Immature natural killer cell (primary cell): ENCODE measurements around the gene PSRC1. TPM values are rescaled to one million over a fixed set of nuclear protein-coding genes. Genes with fewer than 3 reads are reported as not detected.
"Not testable (repeated sequence)": the region's sequence is repeated elsewhere in the genome, so short reads cannot be mapped to it uniquely, and the experiment has no call there.

Experiments
- DNase-seq, 3 donors: peaks; one replicate each; pipeline ENCODE4 v3.0.0; 2022; ENCODE audit warnings: mixed read lengths in 1 of 3
- H3K27ac Mint-ChIP-seq, 6 donors: one replicate each; pipeline ENCODE4 v1.8.0; 2020; ENCODE audit warnings: mixed read lengths in 6 of 6, mild to moderate bottlenecking in 5 of 6, inconsistent platforms in 4 of 6, moderate library complexity in 3 of 6
- H3K27me3 Mint-ChIP-seq, 3 donors: one replicate each; pipeline ENCODE4 v1.8.0; 2020 to 2021; ENCODE audit warnings: low read depth in 3 of 3, mild to moderate bottlenecking in 3 of 3, mixed read lengths in 3 of 3, moderate library complexity in 3 of 3, inconsistent platforms in 1 of 3
- H3K36me3 Mint-ChIP-seq, 3 donors: one replicate each; pipeline ENCODE4 v1.8.0; 2020; ENCODE audit warnings: mixed read lengths in 3 of 3, inconsistent platforms in 2 of 3, mild to moderate bottlenecking in 2 of 3
- H3K4me1 Mint-ChIP-seq, 2 donors: one replicate each; pipeline ENCODE4 v1.8.0; 2020; ENCODE audit warnings: inconsistent platforms in 2 of 2, mild to moderate bottlenecking in 2 of 2, mixed read lengths in 2 of 2, moderate library complexity in 1 of 2
- H3K4me3 Mint-ChIP-seq, 5 donors: one replicate each; pipeline ENCODE4 v1.8.0; 2020; ENCODE audit warnings: mild to moderate bottlenecking in 5 of 5, mixed read lengths in 5 of 5, inconsistent platforms in 3 of 5, moderate library complexity in 3 of 5
- H3K9me3 Mint-ChIP-seq, 6 donors: one replicate each; pipeline ENCODE4 v1.8.0; 2020; ENCODE audit warnings: mild to moderate bottlenecking in 6 of 6, mixed read lengths in 6 of 6, inconsistent platforms in 4 of 6, moderate library complexity in 3 of 6
- polyA plus RNA-seq, 3 donors: library from polyadenylated mRNA; unstranded; fragments of 300-500 nt; fragmentation: Illumina TruSeq; gene quantifications; one replicate each; pipeline ENCODE4 v1.2.3, GENCODE V29; 2021

PSRC1 gene
- polyA plus RNA-seq, 3 donors from 2014 or later: 0.69 to 0.87 TPM; not detected in 1

DNA sequence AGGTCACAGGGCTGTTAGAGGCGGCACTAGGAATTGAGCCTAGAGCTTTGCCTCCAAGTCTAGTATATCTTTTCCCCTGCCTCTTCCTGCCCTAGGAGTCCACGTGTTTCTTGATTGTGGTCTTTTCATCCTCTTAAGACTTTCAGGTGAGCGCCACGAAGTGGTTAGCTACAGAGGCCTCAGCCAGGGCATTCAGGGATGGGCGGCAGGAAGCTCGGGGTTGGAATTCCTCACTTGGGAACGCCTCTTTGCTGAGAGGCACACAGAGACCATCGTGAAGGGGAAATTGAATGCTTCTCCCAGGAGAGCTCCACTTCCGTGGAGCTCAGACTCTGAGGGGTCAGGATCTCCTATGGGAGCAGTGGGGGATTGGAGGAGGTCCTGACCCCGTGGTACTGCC lies 23.0 kb upstream of the PSRC1 start:
- not testable (repeated sequence) for H3K27ac Mint-ChIP-seq, H3K36me3 Mint-ChIP-seq, H3K4me1 Mint-ChIP-seq, H3K4me3 Mint-ChIP-seq, H3K27me3 Mint-ChIP-seq, H3K9me3 Mint-ChIP-seq, DNase-seq

GRCh38 chr1:109304226-109304920 lies 21.4 kb upstream of the PSRC1 start:
- no peaks in the 10 kb centered on the region for H3K36me3 Mint-ChIP-seq
- no peak overlapping the region for H3K4me3 Mint-ChIP-seq
- no peak overlapping the region for H3K27ac Mint-ChIP-seq

DNA sequence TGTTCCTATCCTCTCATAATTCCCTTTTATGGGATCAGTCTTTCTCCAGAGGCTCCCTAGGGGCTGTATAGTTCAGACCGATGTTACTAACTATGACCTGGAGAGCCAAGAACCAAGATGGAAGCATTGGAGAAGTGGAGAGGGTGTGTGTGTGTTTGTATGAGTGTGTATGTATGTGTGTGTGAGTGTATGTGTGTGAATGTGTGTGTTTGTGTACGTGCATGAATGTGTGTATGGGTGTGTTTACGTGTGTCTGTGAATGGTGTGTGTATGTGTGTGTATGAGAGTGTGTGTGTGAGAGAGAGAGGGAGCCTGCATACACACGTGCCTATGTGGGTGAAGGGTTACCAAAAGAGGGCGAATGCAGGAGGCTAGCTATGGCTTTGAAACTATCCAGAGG lies 18.9 kb upstream of the PSRC1 start:
- H3K4me3 Mint-ChIP-seq: no peak overlapping the region
- no peaks in the 10 kb centered on the region for H3K4me1 Mint-ChIP-seq
- H3K9me3 Mint-ChIP-seq: no peaks in the 10 kb centered on the region
- H3K27ac Mint-ChIP-seq: no peak overlapping the region
- H3K27me3 Mint-ChIP-seq: peaks cover 0 to 2% (median 0%) of the 10 kb centered on the region in 3 donors
- H3K36me3 Mint-ChIP-seq: no peaks in the 10 kb centered on the region
- no peak for DNase-seq

More at GRCh38 chr1:109304226-109304920, 21.4 kb upstream of the PSRC1 start:
- Mint-ChIP-seq H3K9me3 (no peaks in the 10 kb centered on the region), H3K27me3 (peaks cover 0 to 6% (median 2%) of the 10 kb centered on the region in 3 donors), H3K4me1 (no peaks in the 10 kb centered on the region)
- DNase-seq: no peak

DNA sequence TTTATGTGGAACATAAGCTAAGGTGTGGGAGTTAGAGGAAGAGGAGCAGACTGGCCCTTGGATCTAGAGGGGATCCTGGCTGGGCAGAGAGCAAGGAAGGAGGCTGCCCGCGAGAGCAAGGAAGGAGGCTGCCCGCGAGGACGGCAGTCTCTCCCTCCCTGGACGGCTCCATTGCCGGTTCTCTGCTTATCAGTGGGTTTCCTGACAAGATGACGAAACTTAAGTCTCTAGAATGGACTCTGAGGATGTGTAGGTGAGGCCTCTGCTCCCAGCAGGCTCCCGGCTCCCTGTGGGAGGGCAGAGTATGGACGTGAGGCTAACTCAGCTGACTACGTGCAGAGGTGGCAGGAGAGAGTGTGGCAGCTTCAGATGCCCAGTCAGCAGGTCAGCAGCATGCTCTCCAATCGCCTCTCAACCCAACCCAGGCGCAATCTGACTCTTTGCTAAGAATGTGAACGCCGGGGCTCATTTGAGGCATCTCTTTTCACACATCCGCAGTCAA lies 17.8 kb upstream of the PSRC1 start:
- no peak overlapping the region for H3K4me3 Mint-ChIP-seq
- DNase-seq: no peak
- peaks cover 0 to 2% (median 0%) of the 10 kb centered on the region in 3 donors for H3K27me3 Mint-ChIP-seq
- no peaks in the 10 kb centered on the region for H3K9me3 Mint-ChIP-seq
- H3K27ac Mint-ChIP-seq: no peak overlapping the region
- no peaks in the 10 kb centered on the region for H3K36me3 Mint-ChIP-seq
- no peaks in the 10 kb centered on the region for H3K4me1 Mint-ChIP-seq

DNA sequence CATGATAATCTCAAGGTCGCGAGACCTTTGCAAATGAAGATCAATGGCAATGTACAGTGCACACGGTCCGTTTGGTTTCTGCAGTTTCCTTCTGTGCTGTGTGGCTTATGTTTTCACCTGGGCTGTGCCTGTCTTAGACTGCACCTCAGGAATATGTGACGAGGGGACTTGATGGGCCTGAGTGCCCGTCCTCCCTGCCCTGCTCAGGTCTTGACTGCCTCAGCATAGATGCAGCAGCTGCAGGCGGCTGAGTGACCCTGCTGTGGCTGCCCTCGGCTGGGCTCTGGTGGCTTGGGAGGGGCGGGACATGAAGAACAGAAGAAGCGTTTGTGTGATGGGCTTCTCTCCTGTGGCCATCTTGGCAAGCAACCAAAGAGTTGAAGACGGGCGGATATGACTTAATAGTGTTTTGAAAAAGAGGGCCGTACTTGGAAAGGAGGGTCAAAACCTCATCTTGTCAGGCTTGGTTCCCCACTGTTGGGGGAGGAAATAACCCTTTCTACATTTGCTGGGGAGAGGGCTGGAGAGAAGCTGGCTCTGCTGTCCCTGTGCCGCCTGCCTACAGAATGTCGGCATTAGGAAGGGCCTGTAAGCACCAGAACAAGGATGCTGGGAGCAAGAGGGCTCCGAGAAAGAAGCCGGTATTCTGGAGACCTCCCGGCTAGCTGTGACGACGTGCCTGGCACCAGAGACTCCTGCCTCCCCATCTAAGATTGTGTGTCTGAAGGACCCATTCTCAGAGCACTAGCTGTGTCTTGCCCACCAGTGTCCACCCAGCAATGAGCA lies 16.8 kb upstream of the PSRC1 start:
- no peak for DNase-seq
- H3K4me3 Mint-ChIP-seq: no peak overlapping the region
- H3K27ac Mint-ChIP-seq: no peak overlapping the region
- no peaks in the 10 kb centered on the region for H3K4me1 Mint-ChIP-seq
- H3K9me3 Mint-ChIP-seq: no peaks in the 10 kb centered on the region
- peaks cover 0 to 2% (median 0%) of the 10 kb centered on the region in 3 donors for H3K27me3 Mint-ChIP-seq
- no peaks in the 10 kb centered on the region for H3K36me3 Mint-ChIP-seq

GRCh38 chr1:109298666-109299557 lies 16.0 kb upstream of the PSRC1 start:
- Mint-ChIP-seq H3K36me3 (no peaks in the 10 kb centered on the region), H3K9me3 (no peaks in the 10 kb centered on the region), H3K27ac (no peak overlapping the region), H3K27me3 (peaks cover 0 to 2% (median 0%) of the 10 kb centered on the region in 3 donors), H3K4me3 (no peak overlapping the region), H3K4me1 (no peaks in the 10 kb centered on the region)
- no peak for DNase-seq

GRCh38 chr1:109296782-109297181 lies 13.8 kb upstream of the PSRC1 start:
- Mint-ChIP-seq H3K27ac (no peak overlapping the region), H3K36me3 (no peaks in the 10 kb centered on the region), H3K4me1 (no peaks in the 10 kb centered on the region), H3K4me3 (no peak overlapping the region), H3K27me3 (peaks cover 0 to 3% (median 2%) of the 10 kb centered on the region in 3 donors), H3K9me3 (no peaks in the 10 kb centered on the region)
- no peak for DNase-seq

DNA sequence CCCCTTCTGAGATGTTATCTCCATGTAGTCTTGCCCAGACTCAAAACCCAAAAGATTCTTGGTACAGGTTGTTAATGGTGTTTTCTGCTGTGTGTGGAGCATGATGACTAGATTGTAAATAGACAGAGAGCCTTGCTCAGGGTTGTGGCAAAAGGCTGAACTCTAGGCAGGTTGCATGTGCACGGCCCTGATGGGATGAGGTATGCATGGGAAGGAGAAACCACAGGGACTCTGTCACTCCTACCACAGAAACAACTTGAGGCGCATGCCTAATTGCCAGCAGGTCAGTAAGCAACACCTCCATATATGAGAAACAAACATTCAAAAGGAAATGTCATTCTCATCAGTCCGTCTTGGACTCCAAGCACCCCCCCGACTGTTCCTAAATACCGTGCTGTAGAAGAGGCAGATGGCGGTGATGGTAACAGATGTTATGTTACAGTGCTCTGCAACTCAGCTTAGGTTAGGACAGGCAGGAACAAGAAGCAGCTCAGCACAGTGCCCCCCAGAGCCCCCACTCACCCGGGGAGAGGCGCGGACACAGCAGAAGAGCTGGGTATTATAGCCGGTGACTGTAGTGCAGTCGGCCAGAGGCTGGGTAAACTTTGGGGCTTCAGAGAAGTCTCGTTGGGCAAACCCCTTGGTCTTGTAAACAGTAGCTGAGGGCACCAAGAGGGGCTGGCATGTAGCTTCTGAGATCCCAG lies 12.9 kb upstream of the PSRC1 start:
- H3K27me3 Mint-ChIP-seq: peaks cover 0 to 3% (median 2%) of the 10 kb centered on the region in 3 donors
- no peak overlapping the region for H3K4me3 Mint-ChIP-seq
- H3K27ac Mint-ChIP-seq: no peak overlapping the region
- H3K9me3 Mint-ChIP-seq: no peaks in the 10 kb centered on the region
- H3K4me1 Mint-ChIP-seq: no peaks in the 10 kb centered on the region
- DNase-seq: no peak
- no peaks in the 10 kb centered on the region for H3K36me3 Mint-ChIP-seq

DNA sequence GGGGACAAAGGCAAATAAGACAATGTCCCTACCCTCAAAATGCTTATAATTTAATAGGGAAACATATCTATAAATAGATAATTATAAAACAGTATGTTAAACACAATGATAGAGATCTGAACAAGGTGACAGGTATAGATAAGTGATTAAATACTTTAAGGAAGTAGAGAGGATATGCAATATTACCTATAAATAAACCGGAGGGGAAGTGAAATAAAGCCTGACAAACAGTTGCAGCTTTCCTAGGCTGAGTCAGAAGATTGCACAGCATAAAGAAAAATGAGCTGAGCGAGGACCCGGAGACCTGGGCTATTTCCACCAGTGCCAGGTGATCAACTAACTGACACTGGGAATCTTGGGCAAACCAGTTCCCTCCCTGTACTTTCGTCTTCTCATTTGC lies 11.5 kb upstream of the PSRC1 start:
- no peak overlapping the region for H3K4me3 Mint-ChIP-seq
- H3K36me3 Mint-ChIP-seq: no peaks in the 10 kb centered on the region
- H3K9me3 Mint-ChIP-seq: no peaks in the 10 kb centered on the region
- H3K4me1 Mint-ChIP-seq: no peaks in the 10 kb centered on the region
- no peak for DNase-seq
- H3K27me3 Mint-ChIP-seq: peaks cover 0 to 3% (median 0%) of the 10 kb centered on the region in 3 donors
- H3K27ac Mint-ChIP-seq: no peak overlapping the region

DNA sequence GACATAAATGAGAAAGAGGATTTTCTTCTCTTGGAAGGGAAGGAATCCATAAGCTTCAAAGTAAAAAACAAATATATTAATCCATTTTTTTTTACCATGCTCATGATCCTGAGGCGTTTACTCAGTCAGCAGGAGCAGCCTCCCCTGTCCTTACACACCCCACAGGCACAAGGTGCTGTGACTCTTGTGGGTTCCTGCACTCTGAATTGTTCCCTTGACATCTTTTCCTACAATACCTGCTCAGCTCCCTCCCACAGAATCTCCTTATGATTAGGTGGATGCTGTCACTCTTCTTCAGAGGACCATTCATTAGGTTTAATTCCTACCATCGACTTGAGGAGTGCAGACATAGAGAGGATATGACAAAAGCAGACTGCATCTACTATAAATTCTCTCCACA lies 10.1 kb upstream of the PSRC1 start:
- no peak overlapping the region for H3K27ac Mint-ChIP-seq
- H3K4me3 Mint-ChIP-seq: no peak overlapping the region
- peaks cover 0 to 3% (median 0%) of the 10 kb centered on the region in 3 donors for H3K27me3 Mint-ChIP-seq
- H3K4me1 Mint-ChIP-seq: no peaks in the 10 kb centered on the region
- no peak for DNase-seq
- H3K36me3 Mint-ChIP-seq: no peaks in the 10 kb centered on the region
- no peaks in the 10 kb centered on the region for H3K9me3 Mint-ChIP-seq

DNA sequence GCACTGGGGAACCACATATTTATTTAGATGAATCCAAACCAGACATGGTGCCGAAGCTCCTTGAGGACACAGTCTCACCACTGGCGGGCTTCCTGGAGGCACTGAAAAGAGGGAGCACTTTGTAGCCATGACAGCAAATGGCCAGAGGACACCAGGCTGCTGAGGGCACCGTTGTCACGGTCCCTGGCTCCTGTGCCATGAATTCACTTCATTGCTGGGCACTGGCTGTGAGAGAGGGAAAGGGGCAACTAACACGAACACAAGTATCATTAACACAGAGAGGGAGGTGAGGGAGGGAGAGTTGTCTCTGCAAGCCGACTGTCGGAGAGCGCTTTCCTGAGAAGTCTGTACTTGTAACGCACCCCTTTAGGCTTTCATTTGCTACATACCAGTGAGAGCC lies 9.4 kb upstream of the PSRC1 start:
- peaks cover 0 to 3% (median 0%) of the 10 kb centered on the region in 3 donors for H3K27me3 Mint-ChIP-seq
- no peak overlapping the region for H3K27ac Mint-ChIP-seq
- H3K9me3 Mint-ChIP-seq: no peaks in the 10 kb centered on the region
- DNase-seq: no peak
- no peaks in the 10 kb centered on the region for H3K4me1 Mint-ChIP-seq
- no peak overlapping the region for H3K4me3 Mint-ChIP-seq
- no peaks in the 10 kb centered on the region for H3K36me3 Mint-ChIP-seq

- Mint-ChIP-seq H3K4me3 (no peak overlapping the region), H3K27me3 (peaks cover 0 to 3% (median 0%) of the 10 kb centered on the region in 3 donors), H3K9me3 (no peaks in the 10 kb centered on the region), H3K4me1 (no peaks in the 10 kb centered on the region), H3K27ac (no peak overlapping the region), H3K36me3 (no peaks in the 10 kb centered on the region)
- DNase-seq: no peak
These were observed 8.1 kb upstream of the PSRC1 start for GRCh38 chr1:109290998-109291397.

DNA sequence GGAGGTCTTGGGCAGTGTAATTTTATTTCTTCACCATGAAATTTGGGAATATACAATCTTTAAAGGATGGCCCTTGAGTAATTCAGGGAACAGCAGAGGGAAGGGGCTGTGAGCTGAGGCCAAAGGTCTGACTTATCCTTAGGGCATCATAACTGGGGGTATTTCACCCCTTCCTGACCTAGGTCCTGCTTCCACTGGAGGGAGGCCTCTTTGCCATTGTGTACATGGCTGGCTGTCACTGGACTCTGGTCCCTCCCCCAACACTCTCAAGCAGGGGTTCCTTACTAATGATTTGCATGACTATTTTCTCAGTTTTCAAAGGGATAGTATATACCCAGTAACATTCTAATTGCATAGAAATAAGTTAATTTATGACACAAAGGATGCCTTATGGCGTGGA lies 7.2 kb upstream of the PSRC1 start:
- Mint-ChIP-seq H3K27ac (no peak overlapping the region), H3K4me3 (no peak overlapping the region), H3K36me3 (no peaks in the 10 kb centered on the region), H3K4me1 (no peaks in the 10 kb centered on the region), H3K27me3 (peaks cover 0 to 3% (median 0%) of the 10 kb centered on the region in 3 donors), H3K9me3 (no peaks in the 10 kb centered on the region)
- DNase-seq: no peak
